CD4-positive, alpha-beta T cell treated with Interleukin-2 at 100 ng/mL for 4 hours (primary cell): ENCODE results near the gene CTDSP2.
A peak's percentile ranks its signal among the peaks of the same experiment; 100 is the strongest.
"Not testable (repeated sequence)": the region's sequence is repeated elsewhere in the genome, so short reads cannot be mapped to it uniquely, and the experiment has no call there.

ENCODE experiments used
- DNase-seq: peaks from one replicate; pipeline ENCODE4 v3.0.0-alpha.2; 2020; ENCODE audit warnings: low spot score

The CTDSP2 gene

DNA sequence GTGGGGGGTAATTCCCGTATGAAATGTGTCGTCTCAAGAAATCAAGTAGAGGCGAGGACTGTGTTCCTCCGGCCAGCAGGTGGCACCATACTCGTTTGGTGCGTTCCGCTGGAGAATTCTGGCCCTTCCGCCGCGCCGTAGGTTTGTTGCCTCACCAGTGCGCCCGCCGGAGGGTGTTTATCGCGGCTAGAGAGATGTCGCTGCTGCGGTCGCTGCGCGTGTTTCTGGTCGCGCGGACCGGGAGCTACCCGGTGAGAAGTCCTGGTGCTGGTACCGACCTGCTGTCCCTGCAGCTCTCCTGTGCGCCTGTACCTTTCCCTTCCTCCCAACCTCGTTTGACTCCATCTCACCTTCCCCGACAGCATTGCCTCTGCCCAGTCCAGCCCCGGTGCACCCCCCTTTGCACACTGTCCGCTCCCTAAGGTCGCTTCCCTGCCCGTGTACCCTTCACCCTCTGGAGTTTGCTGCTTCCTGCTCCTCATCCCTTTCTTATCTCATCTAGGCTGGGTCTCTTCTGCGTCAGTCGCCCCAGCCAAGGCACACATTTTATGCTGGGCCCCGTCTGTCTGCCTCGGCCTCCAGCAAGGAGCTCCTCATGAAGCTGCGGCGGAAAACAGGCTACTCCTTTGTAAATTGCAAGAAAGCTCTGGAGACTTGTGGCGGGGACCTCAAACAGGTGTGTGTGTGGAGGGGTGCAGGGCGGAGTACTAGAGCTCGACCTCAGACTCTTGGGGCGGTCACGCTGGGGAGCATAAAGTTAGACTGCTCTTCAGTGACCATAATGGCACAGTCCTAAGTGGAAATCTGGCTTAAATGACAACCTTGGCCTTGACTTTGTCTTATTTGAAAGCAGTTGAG lies 63.7 kb downstream of the CTDSP2 start, which contains the start of gene TSFM:
Gene TSFM, plus strand, starts transcription at position 180 of the 858 bp plus-strand sequence. Its CDS starts 15 bp downstream, at position 195.
- DNase-seq, result peak; percentile 97

DNA sequence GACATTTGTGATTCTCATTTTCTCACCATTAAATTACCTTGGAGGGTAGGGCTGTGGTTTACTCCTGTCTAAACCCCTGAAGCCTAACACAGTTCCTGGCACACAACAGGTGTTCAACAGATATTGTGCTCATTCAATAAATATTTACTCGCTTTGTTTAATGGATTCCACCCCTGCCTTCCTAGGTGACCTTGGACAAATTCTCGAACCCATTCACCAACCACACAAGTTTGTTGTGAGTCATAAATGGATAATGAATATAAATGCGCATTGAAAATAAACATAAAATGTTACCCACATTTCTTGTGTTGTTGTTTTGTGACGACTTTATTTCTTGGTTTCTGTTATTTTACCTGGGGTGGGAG lies 64.3 kb downstream of the CTDSP2 start:
- DNase-seq, result no peak

DNA sequence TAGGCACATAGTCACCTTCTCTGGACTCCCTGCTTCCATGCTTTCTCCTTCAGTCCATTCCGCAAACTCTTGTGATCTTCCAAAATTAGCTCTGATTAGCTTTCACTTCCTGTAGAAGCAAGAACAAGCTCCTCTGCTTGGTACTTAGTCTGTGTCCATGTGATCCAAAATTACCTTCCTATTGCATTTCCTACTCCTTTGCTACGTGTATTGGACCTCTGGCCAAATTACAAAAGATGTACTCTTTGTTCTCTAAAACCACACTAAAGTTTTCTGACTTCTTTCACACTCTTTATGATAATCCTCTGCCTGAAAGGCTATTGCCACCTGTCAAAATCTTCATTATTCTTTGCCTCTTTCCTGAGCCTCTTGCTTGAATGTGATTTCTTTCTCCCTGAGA lies 64.7 kb downstream of the CTDSP2 start:
- no peak for DNase-seq

DNA sequence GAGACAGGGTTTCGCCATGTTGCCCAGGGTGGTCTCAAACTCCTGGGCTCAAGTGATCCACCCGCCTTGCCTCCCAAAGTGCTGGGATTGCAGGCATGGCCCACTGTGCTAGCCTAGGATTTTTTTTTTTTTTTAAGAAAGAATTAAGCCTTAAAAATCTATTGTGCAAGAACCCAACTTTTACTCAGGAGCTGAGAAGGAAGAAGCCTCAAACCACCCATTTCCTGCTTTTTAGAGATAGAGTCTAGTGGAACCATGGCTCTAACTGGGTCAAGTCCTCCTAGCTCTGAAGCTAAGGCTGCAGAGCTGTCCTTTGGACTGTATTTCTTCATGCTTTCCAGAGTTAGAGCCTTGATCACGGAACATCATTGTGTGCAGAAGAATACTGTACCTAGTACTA lies 65.3 kb downstream of the CTDSP2 start:
- DNase-seq, result no peak

DNA sequence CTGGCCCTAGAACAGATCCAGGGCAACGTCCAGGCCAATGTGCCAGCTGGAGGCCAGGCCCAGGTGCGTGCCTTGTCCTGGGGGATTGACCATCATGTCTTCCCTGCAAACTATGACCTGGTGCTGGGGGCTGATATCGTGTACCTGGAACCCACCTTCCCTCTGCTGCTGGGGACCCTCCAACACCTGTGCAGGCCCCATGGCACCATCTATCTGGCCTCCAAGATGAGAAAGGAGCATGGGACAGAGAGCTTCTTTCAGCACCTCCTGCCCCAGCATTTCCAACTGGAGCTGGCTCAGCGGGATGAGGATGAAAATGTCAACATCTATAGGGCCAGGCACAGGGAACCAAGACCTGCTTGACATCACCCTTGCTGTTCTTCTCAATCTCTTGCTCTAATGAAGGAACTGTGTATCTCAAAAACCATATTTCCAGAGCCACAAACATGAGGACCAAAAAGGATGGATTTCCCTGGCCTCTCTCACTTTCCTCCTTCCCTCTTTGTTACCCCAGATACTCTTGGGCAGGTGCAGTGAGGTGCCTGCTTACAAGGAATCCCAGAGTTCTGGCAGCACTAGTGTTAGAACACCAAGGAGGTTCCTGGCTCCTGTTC lies 66.1 kb downstream of the CTDSP2 start:
- DNase-seq, result no peak

DNA sequence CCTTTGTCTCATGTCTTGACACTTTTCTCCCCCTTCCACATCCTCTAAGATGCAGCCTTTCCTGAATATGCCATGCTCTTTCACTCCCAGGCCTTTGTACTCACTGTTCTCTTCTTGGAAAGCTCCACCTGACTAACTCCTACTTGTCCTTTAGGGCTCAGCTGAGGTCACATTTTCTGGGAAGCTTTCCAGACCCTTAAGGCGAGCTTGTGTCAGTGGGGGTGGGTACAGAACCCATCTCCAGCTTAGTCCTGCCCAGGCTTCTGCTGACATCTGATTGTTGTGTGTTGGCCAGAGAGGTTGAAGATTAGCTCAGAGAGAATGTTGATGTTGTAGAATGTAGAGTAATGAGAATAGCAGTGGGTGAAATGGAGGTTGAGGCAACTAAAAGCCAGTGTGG lies 66.8 kb downstream of the CTDSP2 start:
- no peak for DNase-seq

DNA sequence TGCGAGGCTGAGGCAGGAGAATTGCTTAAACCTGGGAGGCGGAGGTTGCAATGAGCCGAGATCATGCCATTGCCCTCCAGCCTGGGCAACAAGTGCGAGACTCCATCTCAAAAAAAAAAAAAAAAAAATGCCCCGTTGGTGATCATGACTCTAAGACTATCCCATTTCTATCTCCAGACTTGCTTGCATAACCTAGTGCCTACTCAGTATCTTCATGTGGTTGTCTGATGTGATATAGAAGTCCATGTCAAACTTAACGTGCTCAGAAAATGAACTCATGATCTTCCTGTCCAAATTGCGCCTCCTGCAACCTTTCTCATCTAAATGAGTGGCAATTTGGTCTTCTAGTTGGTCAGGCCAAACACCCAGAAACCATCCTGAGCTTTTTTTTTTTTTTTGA lies 68.6 kb downstream of the CTDSP2 start:
- DNase-seq, result no peak

DNA sequence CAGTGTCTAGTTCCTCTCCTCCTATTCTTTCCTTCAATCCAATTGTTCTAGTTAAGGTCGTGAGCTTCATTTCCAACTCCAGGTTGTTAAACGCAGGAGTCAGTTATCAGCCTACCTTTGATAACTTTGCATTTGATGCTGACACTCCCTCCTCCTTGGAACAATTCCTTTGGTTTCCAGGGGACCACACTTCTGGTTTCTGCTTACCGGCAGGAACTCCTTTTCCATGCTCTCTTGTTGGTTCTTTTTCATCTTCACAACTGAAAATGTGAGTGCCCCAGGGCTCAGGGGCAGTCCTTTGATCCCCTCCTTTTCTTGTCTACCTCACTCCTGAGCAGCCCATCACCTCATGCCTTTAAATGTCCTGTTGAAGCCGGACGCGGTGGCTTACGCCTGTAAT lies 69.2 kb downstream of the CTDSP2 start:
- DNase-seq, result no peak

DNA sequence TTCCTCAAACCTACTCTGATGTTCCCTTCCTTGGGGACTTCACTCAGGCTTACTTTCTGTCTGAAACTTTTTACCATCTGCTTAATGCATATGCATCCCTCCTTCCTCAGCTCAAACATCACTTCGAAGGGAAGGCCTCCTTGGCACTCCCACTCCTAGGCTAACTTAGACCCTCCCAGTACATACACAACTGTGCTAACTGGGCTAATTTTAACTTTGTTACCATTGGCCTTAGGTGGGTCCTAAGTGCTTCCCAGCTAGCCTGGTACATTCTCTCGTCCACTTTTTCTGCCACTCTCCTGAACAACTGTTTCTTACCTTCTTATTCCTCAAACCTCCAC lies 70.3 kb downstream of the CTDSP2 start:
- no peak for DNase-seq

DNA sequence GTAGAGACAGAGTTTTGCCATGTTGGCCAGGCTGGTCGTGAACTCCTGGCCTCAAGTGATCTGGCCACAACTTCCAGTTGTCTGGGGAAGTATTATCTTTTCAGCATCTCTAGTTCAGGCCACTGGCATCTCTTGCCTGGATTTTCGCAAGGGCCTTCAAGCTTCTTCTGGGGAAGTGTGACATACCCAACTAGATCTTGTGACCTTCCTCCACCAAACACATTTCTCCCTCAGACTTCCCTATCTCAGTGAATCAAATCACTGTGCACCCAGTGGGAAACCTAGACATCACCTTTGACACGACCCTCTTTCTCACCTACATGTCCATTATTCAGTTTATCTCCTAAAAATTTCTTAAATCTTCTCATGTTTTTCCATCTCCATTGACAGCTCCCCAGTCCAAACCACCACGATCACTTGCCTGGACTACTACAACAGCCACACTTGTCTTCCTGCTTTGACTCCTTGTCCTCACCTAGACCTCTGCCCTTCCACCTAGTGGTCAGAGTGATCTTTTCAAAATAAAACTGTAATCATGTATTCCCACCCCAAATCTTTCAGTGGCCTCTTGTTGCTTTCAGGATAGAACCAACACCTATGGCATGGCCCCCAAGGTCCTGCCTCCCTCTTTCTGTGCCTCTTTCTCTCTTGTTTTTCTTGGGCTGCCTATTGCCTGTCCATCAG lies 70.8 kb downstream of the CTDSP2 start:
- DNase-seq, result no peak

DNA sequence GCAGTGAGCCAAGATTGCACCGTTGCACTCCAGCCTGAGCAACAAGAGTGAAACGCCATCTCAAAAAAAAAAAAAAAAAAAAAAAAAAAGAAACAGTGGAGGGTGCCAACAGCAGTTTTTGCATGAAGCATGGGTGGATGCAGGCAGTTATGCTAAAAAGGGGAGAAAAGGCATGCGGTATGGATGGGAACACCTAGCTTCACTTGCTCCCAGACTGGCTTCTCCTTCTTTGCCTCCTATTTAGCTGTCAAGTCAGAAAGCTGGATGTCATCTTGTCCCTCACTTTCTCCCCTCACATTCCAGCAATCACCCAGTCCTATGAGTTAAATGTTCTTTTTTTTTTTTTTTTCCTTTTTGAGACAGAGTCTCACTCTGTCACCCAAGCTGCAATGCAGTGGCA lies 71.5 kb downstream of the CTDSP2 start:
- no peak for DNase-seq

DNA sequence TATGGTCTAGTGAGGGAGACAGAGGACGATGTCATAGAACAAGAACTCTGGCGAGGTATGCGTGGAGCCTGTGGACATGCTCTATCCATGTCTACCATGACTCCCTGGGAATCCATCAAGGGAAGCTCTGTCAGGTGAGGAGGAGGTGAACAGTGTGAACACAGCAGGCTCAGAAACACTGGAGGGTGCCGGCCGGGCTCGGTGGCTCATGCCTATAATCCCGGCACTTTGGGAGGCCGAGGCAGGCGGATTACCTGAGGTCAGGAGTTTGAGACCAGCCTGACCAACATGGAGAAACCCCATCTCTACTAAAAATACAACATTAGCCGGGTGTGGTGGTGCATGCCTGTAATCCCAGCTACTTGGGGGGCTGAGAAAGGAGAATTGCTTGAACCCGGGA lies 71.9 kb downstream of the CTDSP2 start:
- not testable (repeated sequence) for DNase-seq

DNA sequence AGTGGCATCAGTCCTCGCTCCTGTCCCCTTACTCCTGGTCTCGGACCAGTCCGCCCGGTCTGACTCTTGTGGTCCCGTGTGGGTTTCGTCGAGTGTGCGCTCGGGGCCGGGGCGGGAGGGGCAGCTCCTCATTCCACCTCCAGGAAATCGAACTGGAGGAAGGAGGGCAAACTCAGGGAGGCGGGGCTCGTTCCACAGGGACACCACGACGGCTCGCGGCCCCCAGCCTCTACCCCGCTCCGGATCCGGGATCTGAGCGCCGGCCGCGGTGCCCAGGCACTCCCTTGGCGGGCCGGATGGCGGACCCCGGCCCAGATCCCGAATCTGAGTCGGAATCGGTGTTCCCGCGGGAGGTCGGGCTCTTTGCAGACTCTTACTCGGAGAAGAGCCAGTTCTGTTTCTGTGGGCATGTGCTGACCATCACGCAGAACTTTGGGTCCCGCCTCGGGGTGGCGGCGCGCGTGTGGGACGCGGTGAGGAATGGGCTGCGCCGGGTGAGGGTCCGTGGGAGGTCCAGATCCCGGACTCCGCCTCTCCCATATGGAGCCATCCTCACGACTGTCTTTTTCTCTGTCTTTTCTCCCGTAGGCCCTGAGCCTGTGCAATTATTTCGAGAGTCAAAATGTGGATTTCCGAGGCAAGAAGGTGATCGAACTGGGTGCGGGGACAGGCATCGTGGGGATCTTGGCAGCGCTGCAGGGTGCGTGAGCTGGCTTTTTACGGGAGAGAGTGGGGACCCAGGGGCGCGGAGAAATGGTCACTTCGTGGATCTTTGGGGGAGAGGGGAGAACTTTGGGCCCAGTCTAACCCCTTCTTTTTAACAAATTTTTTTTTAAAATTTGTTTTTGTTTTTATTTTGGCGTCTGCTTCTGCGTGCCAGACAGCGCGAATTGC lies 73.9 kb downstream of the CTDSP2 start, which contains the start of gene EEF1AKMT3:
Gene EEF1AKMT3, plus strand, starts transcription at position 186 of the 894 bp plus-strand sequence. Its CDS starts 111 bp downstream, at position 297.
- DNase-seq, result no peak

DNA sequence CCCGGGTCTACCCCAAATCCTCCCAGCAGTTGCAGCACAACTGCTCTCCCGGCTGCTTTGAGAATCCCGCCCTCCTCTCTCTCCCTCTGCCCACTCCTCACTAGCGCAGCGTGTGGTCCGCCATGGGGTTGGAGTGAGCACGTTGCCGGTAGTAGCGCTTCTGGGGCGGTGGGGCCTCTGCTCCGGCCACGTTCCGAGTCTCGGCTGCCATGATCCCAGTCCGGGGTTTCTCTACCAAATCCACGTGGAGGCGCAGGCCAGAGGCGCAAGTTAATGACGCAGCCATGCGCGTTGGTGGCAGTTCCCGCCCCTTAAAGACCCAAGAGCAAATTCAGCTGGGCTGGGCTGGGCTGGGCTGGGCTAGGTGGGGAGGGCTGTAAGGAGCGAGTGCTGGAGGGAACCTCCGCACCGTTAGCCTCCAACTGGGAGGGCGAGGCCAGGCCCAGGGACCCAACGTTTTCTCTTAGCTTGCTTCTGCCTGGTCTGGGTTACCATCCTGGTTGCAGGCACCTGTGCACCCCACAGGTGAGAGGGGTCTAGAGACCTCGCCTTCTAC lies 74.6 kb downstream of the CTDSP2 start, which contains the start of gene METTL1:
Gene METTL1, minus strand, starts transcription at position 233 of the 556 bp plus-strand sequence. Its CDS starts 22 bp downstream, at position 211.
- DNase-seq, result peak; percentile 90

DNA sequence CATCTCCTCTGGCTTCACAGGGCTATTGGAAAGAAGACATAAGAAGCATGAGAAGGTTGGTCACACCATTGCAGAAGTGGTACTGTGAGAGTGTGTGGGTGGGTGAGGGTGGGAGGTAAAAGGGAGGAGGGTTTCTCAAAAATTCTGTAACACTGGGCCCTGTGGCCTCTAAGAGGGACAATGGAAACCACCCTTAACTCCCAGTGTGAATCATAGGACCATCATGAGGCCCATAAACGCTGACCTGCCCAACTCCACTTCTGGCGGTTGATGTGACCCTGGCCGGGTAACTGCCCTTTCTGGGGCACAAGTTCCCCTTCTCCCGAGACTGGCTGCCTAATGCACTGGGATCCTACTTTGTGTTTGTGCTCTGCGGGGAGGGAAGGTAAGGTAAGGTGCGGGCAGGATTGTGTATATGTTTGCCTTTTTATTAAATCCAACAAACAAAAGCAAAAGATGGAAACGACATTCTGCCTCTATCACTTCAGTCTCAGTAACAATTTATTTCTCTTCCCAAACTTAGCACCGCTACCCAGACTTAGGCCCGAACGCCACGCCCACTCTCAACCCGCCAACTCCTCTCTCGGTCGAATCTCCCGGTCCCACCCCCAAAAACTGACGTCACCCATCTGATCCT lies 75.2 kb downstream of the CTDSP2 start:
- peak; percentile 80 for DNase-seq

DNA sequence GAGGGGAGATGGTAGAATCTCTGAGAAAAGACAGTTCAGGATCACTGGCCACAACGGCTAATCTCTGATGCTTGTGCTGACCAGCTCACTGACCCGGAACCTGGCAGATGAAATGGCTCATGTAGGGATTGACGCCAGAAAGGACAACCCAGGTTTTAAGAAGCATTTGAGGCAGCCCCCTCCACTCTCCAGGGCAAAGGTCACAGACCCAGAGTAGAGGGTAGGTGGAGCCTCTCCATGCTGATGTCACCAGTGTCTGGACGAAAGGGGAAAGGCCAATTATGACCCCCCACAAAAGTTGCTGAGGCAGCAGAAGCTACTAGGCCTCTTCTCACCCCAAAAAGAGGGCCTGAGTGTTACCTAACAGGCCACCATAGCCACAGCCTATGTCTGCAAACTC lies 75.8 kb downstream of the CTDSP2 start:
- DNase-seq, result no peak
